ENCODE data around the gene CLCNKB. TPM values are rescaled to one million over a fixed set of nuclear protein-coding genes. Genes with fewer than 3 reads are reported as not detected.
"Not testable (repeated sequence)": the region's sequence is repeated elsewhere in the genome, so short reads cannot be mapped to it uniquely, and the experiment has no call there.

CLCNKB gene
- total RNA-seq: under 0.01 TPM

DNA sequence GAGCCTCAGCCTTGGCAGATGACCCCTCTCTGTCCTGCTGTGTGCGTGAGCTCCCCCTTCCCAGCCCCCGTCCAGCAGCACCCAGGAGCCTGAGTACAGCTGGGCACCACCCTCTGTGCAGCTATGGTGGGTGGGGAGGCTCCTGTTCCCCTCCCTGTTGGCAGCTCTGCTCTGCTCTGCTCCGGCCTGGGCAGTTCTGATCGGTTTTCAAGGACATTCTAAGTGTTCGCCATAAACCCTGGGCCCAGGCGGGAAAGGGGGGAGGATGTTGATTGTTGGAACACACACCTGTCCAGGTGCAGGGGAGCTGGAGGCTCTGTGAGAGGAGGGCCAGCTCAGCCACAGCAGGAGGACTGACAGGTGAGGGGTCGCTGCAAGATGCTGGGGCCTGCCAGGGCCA lies at the start of gene CLCNKB:
Gene CLCNKB (plus strand): TSS at position 262 of the 400 bp plus-strand sequence. CDS start 711 bp downstream, outside the sequence.
- DNase-seq (ENCODE audit: low spot score in 2 of 2): no peak
- FAIRE-seq: no peak

DNA sequence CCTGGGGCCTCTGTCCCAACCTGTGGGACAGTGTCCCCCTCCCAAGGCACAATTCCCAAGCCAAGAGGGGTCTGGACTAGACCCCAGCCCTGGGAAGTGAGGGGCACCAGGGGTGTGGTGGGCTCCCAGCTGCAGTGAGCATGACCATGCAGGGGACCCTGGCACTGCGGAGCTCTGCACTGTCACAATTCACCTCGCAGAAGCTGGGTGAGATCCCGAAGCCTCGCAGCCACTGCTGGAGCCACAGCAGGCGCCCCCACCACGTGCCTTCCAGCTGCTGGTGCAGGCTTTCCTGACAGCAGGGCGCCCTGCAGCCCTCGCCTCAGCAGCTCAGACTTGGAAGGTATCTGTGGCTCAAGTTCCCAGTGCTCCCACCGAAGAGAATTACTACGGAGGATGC lies 49.5 kb upstream of the CLCNKB start:
- FAIRE-seq (no peak), DNase-seq (ENCODE audit: low spot score in 2 of 2) (no peak)

GRCh38 chr1:15994590-15995351 lies 48.8 kb upstream of the CLCNKB start:
- FAIRE-seq (no peak), DNase-seq (ENCODE audit: low spot score in 2 of 2) (no peak)

DNA sequence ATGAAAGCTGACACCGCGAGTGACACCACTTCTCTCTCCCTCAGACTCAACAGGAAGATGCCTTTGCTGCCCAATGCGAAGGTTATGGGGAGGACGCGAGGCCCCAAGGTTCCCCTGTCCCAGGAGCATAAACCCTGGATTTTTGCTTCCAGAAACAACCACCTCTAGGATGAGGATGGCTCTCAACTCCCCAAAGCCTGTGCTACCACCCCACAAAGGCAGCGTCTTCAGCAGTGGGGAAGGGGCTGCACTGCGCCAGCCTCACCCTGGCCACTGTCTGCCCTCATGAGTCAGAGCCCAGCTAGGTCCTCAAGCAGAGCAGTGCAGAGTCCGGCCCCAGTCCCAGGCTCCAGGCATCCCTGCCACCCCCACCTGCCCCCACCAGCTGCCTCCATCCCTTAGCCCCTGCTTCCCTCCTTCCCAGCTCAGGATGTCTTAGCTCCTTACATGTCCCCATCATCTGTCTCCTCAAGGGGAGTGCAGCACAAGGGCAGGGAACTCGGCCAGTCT lies 46.5 kb upstream of the CLCNKB start:
- FAIRE-seq (no peak), DNase-seq (ENCODE audit: low spot score in 2 of 2) (no peak)

DNA sequence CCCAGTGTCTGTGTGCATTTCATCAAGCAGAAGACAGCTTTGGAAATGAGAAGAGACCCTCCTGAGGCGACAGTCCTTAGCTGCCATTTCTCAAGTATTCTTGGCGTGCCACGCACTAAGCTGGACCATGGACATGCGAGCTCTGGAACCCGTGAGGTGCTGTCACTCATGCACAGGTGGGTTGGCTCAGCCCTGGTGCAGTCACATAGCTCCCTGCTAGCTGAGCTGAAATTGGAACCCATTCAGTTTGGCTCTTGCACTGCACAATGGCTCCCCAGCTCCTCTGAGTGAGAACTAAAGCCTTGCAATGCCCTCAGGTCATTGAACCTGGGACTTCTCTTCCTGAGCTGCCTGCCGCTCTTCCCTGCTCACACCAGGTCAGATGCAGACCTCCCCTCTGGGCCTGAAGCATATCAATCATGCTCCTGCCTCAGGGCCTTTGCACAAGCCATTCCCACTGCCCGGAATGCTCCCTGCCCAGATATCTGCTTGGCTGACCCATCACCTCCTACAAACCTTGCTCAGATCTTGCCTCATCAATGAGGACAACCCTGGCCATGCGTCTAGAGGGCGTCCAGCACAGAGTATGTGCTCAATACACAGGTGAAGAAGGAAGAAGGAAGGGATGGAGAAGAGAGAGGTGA lies 45.8 kb upstream of the CLCNKB start:
- DNase-seq (ENCODE audit: low spot score in 2 of 2): no peak
- FAIRE-seq: no peak

DNA sequence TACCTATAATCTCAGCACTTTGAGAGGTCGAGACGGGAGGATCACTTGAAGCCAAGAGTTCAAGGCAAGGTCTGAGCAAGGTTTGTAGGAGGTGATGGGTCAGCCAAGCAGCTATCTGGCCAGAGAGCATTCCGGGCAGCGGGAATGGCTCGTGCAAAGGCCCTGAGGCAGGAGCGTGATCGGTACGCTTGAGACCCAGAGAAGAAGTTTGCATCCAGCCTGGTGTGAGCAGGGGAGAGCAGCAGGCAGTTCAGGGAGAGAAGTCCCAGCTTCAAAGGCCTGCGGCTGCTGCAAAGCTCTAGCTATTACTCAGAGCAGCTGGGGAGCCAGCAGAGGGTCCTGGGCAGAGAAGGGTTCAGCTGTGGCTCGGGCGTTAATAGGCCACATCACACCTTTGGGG lies 44.7 kb upstream of the CLCNKB start:
- no peak for FAIRE-seq
- DNase-seq (ENCODE audit: low spot score in 2 of 2): no peak

DNA sequence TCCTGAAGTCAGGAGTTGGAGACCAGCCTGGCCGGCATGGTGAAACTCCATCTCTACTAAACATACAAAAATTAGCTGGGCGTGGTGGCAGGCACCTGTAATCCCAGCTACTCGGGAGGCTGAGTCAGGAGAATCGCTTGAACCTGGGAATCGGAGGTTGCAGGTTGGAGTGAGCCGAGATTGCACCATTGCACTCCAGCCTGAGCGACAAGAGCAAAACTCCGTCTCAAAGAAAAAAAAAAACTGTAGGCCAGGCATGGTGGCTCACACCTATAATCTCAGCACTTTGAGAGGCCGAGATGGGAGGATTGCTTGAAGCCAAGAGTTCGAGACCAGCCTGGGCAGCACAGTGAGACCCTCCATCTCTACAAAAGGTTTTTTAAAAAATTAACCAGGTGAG lies 42.3 kb upstream of the CLCNKB start:
- DNase-seq (ENCODE audit: low spot score in 2 of 2); FAIRE-seq: not testable (repeated sequence)

DNA sequence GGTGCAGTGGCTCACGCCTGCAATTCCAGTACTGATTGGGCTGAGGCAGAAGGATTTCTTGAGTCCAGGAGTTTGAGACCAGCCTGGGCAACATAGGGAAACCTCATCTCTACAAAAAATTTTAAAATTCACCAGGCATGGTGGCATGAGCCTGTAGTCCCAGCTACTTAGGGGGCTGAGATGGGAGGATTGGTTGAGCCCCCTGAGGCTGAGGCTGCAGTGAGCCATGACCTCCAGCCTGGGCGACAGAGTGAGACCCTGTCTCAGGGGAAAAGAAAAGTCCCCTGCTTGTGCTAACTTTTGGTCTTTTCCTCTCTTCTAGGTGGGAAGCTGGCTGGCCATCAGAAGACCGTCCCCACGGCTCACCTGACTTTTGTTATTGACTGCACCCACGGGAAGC lies 38.0 kb upstream of the CLCNKB start:
- FAIRE-seq: no peak
- no peak for DNase-seq (ENCODE audit: low spot score in 2 of 2)

- DNase-seq (ENCODE audit: low spot score in 2 of 2): no peak
- FAIRE-seq: no peak
Observed at GRCh38 chr1:16006010-16006409, 37.6 kb upstream of the CLCNKB start.

DNA sequence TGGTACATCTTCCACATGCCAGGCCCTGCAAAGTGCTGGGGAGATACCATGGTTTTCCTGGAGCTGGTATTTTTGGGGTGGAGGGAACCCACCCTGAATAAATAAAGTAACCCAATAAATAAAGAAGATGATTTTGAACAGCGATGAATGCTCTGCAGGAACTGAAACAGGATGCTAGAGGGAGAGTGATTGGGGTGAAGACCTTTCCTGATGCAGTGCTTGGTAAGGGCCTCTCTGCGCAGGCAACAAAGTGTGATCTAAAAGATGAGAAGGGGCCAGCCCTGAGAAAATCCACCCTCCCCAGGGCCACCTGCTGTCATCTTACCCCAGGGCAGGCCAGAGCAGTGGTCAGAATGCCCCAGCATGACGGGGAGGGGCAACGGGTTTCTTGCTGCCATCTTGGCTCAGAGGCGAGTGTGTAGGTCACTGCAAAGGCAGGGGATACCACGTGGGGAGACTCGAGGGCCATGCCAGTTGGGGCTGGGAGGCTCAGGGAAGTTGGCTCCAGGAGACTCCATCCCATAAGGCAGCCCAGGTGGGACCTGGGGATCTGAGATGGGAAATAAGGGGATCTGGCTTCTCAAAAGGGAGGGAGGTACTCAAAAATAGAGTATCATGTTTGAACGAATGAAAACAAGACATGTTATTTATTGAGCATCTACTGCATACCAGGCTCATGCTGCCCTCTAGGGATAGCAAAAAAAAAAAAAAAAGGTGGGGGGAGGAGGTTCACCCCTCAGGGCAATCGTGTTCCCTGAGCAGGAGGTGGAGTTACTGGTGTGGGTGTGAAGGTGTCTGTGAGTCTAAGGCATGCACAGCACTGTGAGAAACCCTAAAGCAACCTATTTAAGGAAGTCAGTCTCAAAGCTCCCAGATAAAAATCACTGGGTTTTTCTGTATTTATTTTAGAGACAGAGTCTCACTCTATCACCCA lies 36.8 kb upstream of the CLCNKB start:
- DNase-seq (ENCODE audit: low spot score in 2 of 2) (no peak), FAIRE-seq (no peak)

DNA sequence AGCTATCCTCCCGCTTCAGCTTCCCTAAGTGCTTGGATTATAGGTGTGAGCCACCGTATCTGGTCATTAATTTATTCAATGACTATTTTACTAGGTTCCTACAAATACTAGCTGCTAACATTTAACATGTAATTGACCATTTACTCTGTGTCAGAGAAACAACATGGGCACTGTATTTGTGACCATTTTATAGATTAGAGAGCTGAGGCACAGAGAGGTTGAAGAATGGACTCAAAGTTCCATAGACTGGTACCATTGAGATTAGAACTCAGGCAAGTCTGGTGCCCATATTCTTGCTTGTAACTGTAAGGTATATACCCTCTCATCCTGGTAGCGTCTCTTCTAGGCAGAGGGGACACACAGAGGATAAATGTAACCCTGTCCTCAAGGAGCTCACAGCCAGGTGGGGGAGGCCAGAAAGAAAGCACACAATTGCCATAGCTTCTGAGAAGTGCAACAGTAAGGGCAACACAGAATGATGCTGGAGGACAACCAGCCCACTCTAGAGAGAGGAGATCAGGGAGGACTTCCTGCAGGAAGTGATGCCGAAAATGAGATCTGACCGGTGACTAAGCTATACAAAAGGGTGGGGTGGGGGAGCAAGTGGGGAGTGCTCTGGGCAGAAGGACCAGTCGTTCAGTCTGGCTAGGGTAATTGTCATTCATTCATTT lies 35.8 kb upstream of the CLCNKB start:
- DNase-seq (ENCODE audit: low spot score in 2 of 2) (no peak), FAIRE-seq (no peak)

DNA sequence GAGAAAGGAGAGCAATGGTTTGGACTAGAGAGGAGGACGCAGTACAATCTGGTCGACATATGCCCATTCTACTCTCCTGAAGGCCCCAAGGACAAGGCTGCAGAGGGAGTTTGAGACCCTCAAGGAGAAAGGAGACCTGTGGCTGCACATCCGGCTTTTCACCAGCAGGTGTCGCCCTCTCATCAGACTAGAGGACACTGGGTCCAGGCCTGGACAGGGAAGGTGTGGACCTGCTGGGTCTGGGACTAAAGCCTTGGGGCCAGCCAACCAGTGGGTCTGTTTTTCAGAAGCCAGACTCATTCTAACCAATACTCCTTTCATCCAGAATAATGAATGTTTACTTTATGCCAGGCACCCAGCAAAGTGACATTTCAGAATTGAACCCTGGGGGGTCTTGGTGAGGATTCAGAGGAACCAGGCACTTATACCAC lies 34.5 kb upstream of the CLCNKB start:
- FAIRE-seq: no peak
- DNase-seq (ENCODE audit: low spot score in 2 of 2): peak in 1 of 2 donors; percentile 78

GRCh38 chr1:16009678-16010077 lies 33.9 kb upstream of the CLCNKB start:
- FAIRE-seq (no peak), DNase-seq (ENCODE audit: low spot score in 2 of 2) (no peak)

DNA sequence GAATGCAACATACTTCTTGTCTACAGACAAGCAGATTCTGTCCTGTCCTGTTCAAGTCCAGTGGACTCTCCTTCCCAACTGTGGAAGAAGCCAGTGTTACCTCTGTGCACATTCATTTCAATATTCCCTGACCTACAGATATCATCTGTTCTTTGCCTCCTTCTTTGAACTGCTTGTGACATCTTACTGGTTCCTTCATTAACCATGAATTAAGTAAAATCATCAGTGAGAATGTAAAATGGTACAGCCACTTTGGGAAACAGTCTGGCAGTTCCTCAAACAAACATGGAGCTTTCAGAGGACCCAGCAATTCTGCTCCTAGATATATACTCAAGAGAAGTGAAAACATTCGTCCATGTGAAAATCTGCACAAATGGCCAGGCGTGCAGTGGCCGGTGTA lies 32.7 kb upstream of the CLCNKB start:
- DNase-seq (ENCODE audit: low spot score in 2 of 2): no peak
- FAIRE-seq: no peak

DNA sequence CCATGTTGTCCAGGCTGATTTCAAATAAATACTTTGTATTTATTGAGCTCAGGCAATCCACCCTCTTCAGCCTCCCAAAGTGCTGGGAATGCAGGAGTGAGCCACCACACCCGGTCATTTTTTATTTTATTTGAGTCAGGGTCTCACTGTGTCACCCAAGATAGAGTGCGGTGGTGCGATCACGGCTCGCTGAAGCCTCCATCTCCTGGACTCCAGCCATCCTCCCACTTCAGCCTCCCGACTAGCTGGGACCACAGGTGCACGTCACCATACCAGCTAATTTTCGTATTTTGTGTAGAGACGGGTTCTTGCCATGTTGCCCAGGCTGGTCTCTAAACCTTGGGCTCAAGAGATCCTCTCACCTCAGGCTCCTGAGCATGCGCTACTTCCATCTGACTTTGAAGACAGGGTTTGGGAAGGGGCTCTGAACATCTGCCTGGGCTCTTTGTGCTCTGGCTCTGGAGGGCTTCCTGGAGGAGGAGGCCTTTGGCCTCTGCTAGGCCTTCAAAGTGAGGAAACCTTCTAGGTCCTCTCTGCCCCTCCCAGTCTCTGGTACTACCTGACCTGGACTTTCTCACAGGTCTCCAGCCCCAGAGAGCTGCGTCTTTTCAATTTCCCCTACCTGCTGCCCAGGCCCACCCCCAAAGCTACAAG lies 31.5 kb upstream of the CLCNKB start:
- DNase-seq (ENCODE audit: low spot score in 2 of 2) (no peak), FAIRE-seq (no peak)

DNA sequence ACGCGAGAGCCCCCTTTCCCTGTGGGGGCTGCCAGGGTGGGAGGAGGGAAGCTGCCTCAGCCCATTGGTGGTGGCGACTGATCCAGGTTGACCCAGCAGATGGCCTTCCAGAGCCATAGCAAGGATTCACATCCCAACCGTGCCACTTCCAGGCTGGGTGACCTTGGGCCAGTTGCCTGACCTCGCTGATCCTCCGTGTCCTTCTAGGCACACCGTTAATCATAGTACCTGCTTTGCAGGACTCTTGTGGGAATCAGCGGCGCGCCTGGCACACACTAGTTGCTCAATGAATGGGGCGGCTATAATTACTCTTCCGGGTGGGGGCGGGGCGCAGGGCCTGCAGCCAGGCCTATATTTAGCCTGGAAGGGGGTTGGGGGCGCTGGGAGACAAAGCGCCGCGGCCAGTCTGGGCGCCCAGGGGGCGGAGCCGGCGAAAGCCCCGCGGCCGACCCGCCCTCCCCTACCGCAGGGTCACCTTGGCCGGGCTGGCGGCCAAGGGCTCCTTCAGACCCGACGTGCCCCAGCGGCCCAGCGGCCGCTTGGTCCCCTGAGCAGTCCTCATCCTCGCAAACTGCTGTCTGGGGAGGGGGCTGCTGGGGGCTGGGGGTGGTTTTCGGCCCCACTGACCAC lies 30.9 kb upstream of the CLCNKB start:
- peak in 1 of 2 donors; percentile 62 for DNase-seq (ENCODE audit: low spot score in 2 of 2)
- FAIRE-seq: no peak

DNA sequence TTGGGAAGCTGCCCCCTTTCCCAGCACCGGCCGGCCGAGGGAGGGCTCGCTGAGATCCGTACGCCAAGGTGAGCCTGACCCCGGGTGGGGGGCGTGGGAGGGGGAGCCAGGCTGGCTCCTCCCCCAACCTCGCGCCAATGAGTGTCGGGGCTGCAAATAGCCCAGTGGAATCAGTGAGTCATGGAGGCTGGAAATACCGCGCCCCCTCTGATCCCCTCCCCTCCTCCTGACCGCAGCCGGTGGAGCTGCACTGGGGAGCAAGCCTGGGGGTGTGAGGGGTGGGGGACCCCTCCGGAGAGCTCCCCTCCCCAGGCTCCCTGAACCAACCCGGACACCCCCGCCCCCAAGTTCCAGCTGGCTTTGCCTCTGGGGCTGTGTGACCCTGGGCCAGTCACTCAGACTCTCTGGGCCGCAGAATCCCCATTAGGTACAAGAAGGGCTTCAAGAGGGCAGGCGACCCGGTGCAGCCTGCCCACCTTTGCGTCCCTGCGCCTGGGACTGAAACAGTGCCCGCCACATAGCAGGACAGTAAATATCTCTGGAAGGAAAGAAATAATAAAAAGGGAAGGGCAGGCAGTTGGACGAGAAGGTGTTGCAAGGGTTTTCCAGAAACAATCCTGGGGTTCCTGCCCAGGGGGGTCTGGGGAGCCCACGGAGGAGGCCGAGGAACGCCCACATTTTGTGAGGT lies 30.2 kb upstream of the CLCNKB start:
- no peak for FAIRE-seq
- DNase-seq (ENCODE audit: low spot score in 2 of 2): peak in 1 of 2 donors; percentile 76

DNA sequence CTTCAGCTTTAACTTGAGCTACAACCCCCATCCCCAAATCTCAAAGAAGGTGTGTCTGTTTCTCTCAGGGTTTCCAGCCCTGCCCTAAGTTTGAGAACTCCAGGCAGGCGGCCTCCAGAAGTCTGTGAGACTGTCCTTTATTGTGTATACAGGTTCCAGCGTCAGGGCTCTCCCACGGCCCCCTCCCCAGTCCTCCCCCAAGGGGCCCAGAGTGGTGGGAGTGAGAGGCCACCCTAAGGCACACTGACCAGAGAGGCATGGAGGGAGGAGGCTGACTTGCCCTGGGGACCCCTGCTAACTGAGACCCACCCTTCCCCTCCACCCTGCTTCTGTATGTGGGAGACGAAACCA lies 29.7 kb upstream of the CLCNKB start:
- FAIRE-seq (no peak), DNase-seq (ENCODE audit: low spot score in 2 of 2) (no peak)

Data from frontal cortex (tissue), 4 donors.